CD8-positive, alpha-beta memory T cell (primary cell): ENCODE measurements around the gene COPZ1. TPM values are rescaled to one million over a fixed set of nuclear protein-coding genes. Genes with fewer than 3 reads are reported as not detected.
"Not testable (repeated sequence)": the region's sequence is repeated elsewhere in the genome, so short reads cannot be mapped to it uniquely, and the experiment has no call there.

ENCODE experiments used
- CTCF ChIA-PET: fragments of 350-600 bp; sonication (Branson Sonifier 250); formaldehyde crosslinking; loops from one replicate; lab custom pipeline; 2021; ENCODE audit warnings: antibody characterized with exemption; lab: Charles Lee
- POLR2A ChIA-PET: fragments of 350-600 bp; sonication (Branson Sonifier 250); formaldehyde crosslinking; loops from one replicate; lab custom pipeline; 2021; ENCODE audit warnings: antibody characterized with exemption; lab: Charles Lee
- DNase-seq, 5 donors: peaks; one replicate each; pipeline versions ENCODE4 v3.0.0 to v3.0.0-alpha.2; 2020 to 2022; ENCODE audit warnings: mixed read lengths in 1 of 5
- H3K27ac ChIP-seq: one replicate; pipeline ENCODE4 v1.7.0; 2013; ENCODE audit warnings: low read depth, mild to moderate bottlenecking, low read length, moderate library complexity
- H3K27me3 ChIP-seq: 2 replicates; pipeline ENCODE4 v1.7.0; 2013; ENCODE audit warnings: low read length, mild to moderate bottlenecking; ENCODE audit not compliant: insufficient read depth, poor library complexity, severe bottlenecking
- H3K36me3 ChIP-seq: 2 replicates; pipeline ENCODE4 v1.7.0; 2013; ENCODE audit warnings: mild to moderate bottlenecking, low read length, moderate library complexity; ENCODE audit not compliant: insufficient read depth
- H3K4me1 ChIP-seq: 2 replicates; pipeline ENCODE4 v1.7.0; 2013; ENCODE audit warnings: mild to moderate bottlenecking, low read length, moderate library complexity; ENCODE audit not compliant: insufficient read depth
- H3K4me3 ChIP-seq: 2 replicates; pipeline ENCODE4 v1.7.0; 2013; ENCODE audit warnings: mild to moderate bottlenecking, low read length
- H3K9me3 ChIP-seq: 2 replicates; pipeline ENCODE4 v1.7.0; 2013; ENCODE audit warnings: mild to moderate bottlenecking, low read length
- H3K27ac Mint-ChIP-seq, 8 donors: one replicate each; pipeline ENCODE4 v1.8.0; 2020 to 2021; ENCODE audit warnings: mixed read lengths in 8 of 8, mild to moderate bottlenecking in 6 of 8, inconsistent platforms in 3 of 8, moderate library complexity in 3 of 8
- H3K27me3 Mint-ChIP-seq, 2 donors: one replicate each; pipeline ENCODE4 v1.8.0; 2020 to 2021; ENCODE audit warnings: mixed read lengths in 2 of 2, mild to moderate bottlenecking in 1 of 2, moderate library complexity in 1 of 2
- H3K36me3 Mint-ChIP-seq, 3 donors: one replicate each; pipeline ENCODE4 v1.8.0; 2020 to 2021; ENCODE audit warnings: mixed read lengths in 3 of 3, inconsistent platforms in 1 of 3, mild to moderate bottlenecking in 1 of 3
- H3K4me1 Mint-ChIP-seq, 3 donors: one replicate each; pipeline ENCODE4 v1.8.0; 2020 to 2021; ENCODE audit warnings: mixed read lengths in 3 of 3, inconsistent platforms in 1 of 3, mild to moderate bottlenecking in 1 of 3
- H3K4me3 Mint-ChIP-seq, 7 donors: one replicate each; pipeline ENCODE4 v1.8.0; 2020 to 2021; ENCODE audit warnings: mixed read lengths in 7 of 7, mild to moderate bottlenecking in 6 of 7, moderate library complexity in 4 of 7, inconsistent platforms in 2 of 7
- H3K9me3 Mint-ChIP-seq, 5 donors: one replicate each; pipeline ENCODE4 v1.8.0; 2020 to 2022; ENCODE audit warnings: mixed read lengths in 5 of 5, mild to moderate bottlenecking in 3 of 5, moderate library complexity in 2 of 5, inconsistent platforms in 1 of 5
- polyA plus RNA-seq: library from polyadenylated mRNA; unstranded; fragments of 300-500 nt; fragmentation: Illumina TruSeq; gene quantifications from one replicate; pipeline ENCODE4 v1.2.3, GENCODE V29; 2021
- total RNA-seq, 2 experiments: library from RNA; stranded (reverse); gene quantifications; one replicate each; pipeline ENCODE4 v1.2.3, GENCODE V29; 2021

Gene COPZ1
- total and polyA plus RNA-seq, 3 experiments from 2014 or later, result 112 to 158 (median 115) TPM

DNA sequence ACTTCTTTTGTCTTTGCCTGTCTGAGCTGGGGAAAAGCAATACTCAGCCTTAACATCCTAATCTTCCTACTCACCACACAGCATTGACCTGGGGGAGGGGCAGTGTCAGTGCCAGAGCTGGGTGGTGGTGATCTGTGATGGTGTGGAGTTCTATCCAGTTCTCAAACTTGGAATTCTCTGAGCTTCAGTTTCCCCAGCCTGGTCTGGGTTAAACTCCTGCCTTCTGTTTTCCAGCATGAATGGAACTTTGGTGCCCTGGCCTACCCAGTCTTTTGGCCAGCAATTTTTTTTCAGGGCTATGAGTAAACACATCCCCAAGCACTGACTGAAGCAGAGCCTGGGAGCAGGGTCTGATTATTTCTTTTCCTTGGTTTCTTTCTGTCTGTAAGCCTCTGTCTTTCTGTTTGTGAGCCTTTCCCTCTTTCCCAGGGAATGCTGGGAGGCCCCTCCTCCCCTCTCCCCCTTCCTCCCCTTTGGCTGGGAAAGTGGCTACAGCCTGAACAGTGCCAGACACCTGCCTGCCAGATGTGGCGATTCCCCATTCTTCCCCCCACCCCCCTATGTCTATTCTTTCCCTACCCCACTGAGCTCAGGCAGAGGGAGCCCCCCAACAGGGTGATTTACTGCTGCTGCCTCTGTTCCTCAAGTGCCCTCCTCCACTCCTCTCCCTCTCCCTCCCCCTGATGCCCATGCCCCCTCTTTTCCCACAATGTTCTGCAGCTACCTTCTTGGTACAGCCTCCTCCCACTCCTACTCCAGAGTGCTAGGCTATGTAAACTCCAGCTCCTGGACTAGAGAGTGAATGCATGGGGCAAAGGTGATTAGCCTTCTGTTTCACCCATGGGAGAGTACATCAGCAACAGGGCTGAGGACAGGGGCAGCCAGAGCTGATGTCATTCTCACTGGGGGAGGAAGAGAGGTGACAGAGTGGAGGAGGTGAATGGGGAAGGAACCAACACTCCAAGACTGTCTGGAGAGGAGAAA, 28.3 kb downstream of the COPZ1 start:
- Mint-ChIP-seq H3K27ac (peak overlapping the region in 3 of 8 donors; percentile 17 to 58 (median 17)), H3K9me3 (no peaks in the 10 kb centered on the region), H3K4me1 (peaks cover 10 to 13% (median 12%) of the 10 kb centered on the region in 3 donors), H3K27me3 (peaks cover 0 to 2% of the 10 kb centered on the region in 2 donors), H3K36me3 (peaks cover 7 to 41% (median 21%) of the 10 kb centered on the region in 3 donors), H3K4me3 (no peak overlapping the region)
- CTCF ChIA-PET, result interaction anchor here (1.0 to 1.6 kb wide), 4 partner anchors 10 to 78 kb away, joined by 3 to 6 read pairs (median 4); no protein-coding TSS in a partner anchor
- H3K36me3 ChIP-seq, result peaks cover 23% of the 10 kb centered on the region
- no peak for DNase-seq
- H3K9me3 ChIP-seq, result no peaks in the 10 kb centered on the region
- H3K4me3 ChIP-seq, result no peak overlapping the region
- H3K27me3 ChIP-seq, result no peaks in the 10 kb centered on the region
- POLR2A ChIA-PET, result no interaction called here
- H3K4me1 ChIP-seq, result peaks cover 21% of the 10 kb centered on the region
- H3K27ac ChIP-seq, result peak overlapping the region; percentile 7

GRCh38 chr12:54354271-54354670, 29.3 kb downstream of the COPZ1 start:
- CTCF ChIA-PET, H3K27ac Mint-ChIP-seq, H3K4me3 Mint-ChIP-seq, DNase-seq, H3K9me3 Mint-ChIP-seq, H3K27ac ChIP-seq, POLR2A ChIA-PET, H3K4me3 ChIP-seq, H3K27me3 ChIP-seq, H3K9me3 ChIP-seq, H3K27me3 Mint-ChIP-seq: not testable (repeated sequence)
- peaks cover 10 to 13% (median 12%) of the 10 kb centered on the region in 3 donors for H3K4me1 Mint-ChIP-seq
- Histone ChIP-seq H3K36me3 (peaks cover 16% of the 10 kb centered on the region), H3K4me1 (peaks cover 22% of the 10 kb centered on the region)
- H3K36me3 Mint-ChIP-seq, result peaks cover 7 to 31% (median 19%) of the 10 kb centered on the region in 3 donors

- peaks cover 6% of the 10 kb centered on the region for H3K36me3 ChIP-seq
- peak overlapping the region in 5 of 8 donors; percentile 2 to 88 (median 33) for H3K27ac Mint-ChIP-seq
Measured at GRCh38 chr12:54355104-54355815, 30.3 kb downstream of the COPZ1 start.

DNA sequence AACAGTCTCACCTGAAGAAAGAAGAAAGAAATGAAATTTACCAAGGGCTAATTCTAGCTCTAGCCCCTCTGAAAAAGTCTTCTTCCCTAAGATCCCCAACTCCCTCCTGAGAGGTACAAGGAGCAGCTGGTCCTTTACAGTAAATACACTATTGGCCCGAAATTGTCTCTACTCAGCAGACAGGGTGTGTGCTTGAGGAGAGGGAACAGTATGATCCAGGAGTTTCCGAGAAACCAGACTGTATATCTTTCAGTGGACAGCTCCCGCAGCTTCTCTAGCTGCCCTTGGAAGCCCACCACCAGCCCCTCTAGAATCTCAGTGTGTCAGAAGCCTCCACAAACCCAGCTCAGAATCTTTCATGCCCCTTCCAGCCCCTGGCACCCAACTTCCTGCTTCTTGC, 31.3 kb downstream of the COPZ1 start:
- peak overlapping the region in 2 of 7 donors; percentile 58 to 59 for H3K4me3 Mint-ChIP-seq
- peaks cover 0 to 13% (median 6%) of the 10 kb centered on the region in 3 donors for H3K36me3 Mint-ChIP-seq
- Histone ChIP-seq H3K27ac (peak overlapping the region; percentile 2), H3K27me3 (no peaks in the 10 kb centered on the region), H3K9me3 (no peaks in the 10 kb centered on the region), H3K36me3 (peaks cover 4% of the 10 kb centered on the region), H3K4me1 (peaks cover 29% of the 10 kb centered on the region), H3K4me3 (no peak overlapping the region)
- ChIA-PET POLR2A (no interaction called here), CTCF (interaction anchor here (0.8 to 7.6 kb wide), 2 partner anchors 21 to 142 kb away, joined by 3 to 48 read pairs; no protein-coding TSS in a partner anchor)
- peaks cover 13 to 16% (median 16%) of the 10 kb centered on the region in 3 donors for H3K4me1 Mint-ChIP-seq
- DNase-seq, result no peak
- no peaks in the 10 kb centered on the region for H3K9me3 Mint-ChIP-seq
- peak overlapping the region in 3 of 8 donors; percentile 47 to 64 (median 61) for H3K27ac Mint-ChIP-seq
- peaks cover 0 to 2% of the 10 kb centered on the region in 2 donors for H3K27me3 Mint-ChIP-seq

More at GRCh38 chr12:54355104-54355815, 30.3 kb downstream of the COPZ1 start:
- peaks cover 6 to 23% (median 14%) of the 10 kb centered on the region in 3 donors for H3K36me3 Mint-ChIP-seq
- peaks cover 11 to 13% (median 13%) of the 10 kb centered on the region in 3 donors for H3K4me1 Mint-ChIP-seq
- no peak overlapping the region for H3K4me3 ChIP-seq
- peaks cover 29% of the 10 kb centered on the region for H3K4me1 ChIP-seq
- H3K9me3 ChIP-seq, result no peaks in the 10 kb centered on the region
- CTCF ChIA-PET, result interaction anchor here (7.6 kb wide), 1 partner anchor 20 kb away, joined by 48 read pairs; no protein-coding TSS in a partner anchor
- H3K27me3 ChIP-seq, result no peaks in the 10 kb centered on the region
- no peaks in the 10 kb centered on the region for H3K9me3 Mint-ChIP-seq
- H3K27ac ChIP-seq, result no peak overlapping the region
- POLR2A ChIA-PET, result no interaction called here
- peaks cover 0 to 2% of the 10 kb centered on the region in 2 donors for H3K27me3 Mint-ChIP-seq
- H3K4me3 Mint-ChIP-seq, result no peak overlapping the region
- DNase-seq, result no peak

- Mint-ChIP-seq H3K36me3 (peaks cover 0 to 6% (median 0%) of the 10 kb centered on the region in 3 donors), H3K27me3 (peaks cover 0 to 2% of the 10 kb centered on the region in 2 donors), H3K9me3 (no peaks in the 10 kb centered on the region), H3K27ac (peak overlapping the region in 4 of 8 donors; percentile 2 to 86 (median 42)), H3K4me3 (peak overlapping the region in 1 of 7 donors; percentile 59), H3K4me1 (peaks cover 9 to 11% (median 11%) of the 10 kb centered on the region in 3 donors)
- H3K27ac ChIP-seq, result peak overlapping the region; percentile 14
- H3K36me3 ChIP-seq, result peaks cover 4% of the 10 kb centered on the region
- POLR2A ChIA-PET, result no interaction called here
- peaks cover 24% of the 10 kb centered on the region for H3K4me1 ChIP-seq
- CTCF ChIA-PET, result interaction anchor here (1.2 to 7.6 kb wide), 3 partner anchors 21 to 47 kb away, joined by 3 to 48 read pairs (median 14); no protein-coding TSS in a partner anchor
- H3K27me3 ChIP-seq, result no peaks in the 10 kb centered on the region
- no peaks in the 10 kb centered on the region for H3K9me3 ChIP-seq
- no peak for DNase-seq
- no peak overlapping the region for H3K4me3 ChIP-seq
Measured at GRCh38 chr12:54356951-54357356, 32.0 kb downstream of the COPZ1 start.

GRCh38 chr12:54357506-54358190, 32.7 kb downstream of the COPZ1 start:
- peaks cover 2% of the 10 kb centered on the region for H3K36me3 ChIP-seq
- peak overlapping the region; percentile 80 for H3K4me3 ChIP-seq
- peak overlapping the region in 3 of 8 donors; percentile 2 to 86 (median 77) for H3K27ac Mint-ChIP-seq
- peak overlapping the region; percentile 14 for H3K27ac ChIP-seq
- no peak for DNase-seq
- POLR2A ChIA-PET, result interaction anchor here (2.3 kb wide), 1 partner anchor 77 kb away, joined by 29 read pairs; the partner anchor contains the start of genes CBX5 and HNRNPA1
- no peaks in the 10 kb centered on the region for H3K27me3 ChIP-seq
- H3K4me1 Mint-ChIP-seq, result peaks cover 4 to 6% (median 4%) of the 10 kb centered on the region in 3 donors
- H3K9me3 Mint-ChIP-seq, result no peaks in the 10 kb centered on the region
- no peaks in the 10 kb centered on the region for H3K9me3 ChIP-seq
- CTCF ChIA-PET, result interaction anchor here (1.2 to 7.6 kb wide), 4 partner anchors 22 to 46 kb away, joined by 3 to 48 read pairs (median 14); partner anchors contain the start of gene COPZ1
- H3K36me3 Mint-ChIP-seq, result no peaks in the 10 kb centered on the region
- H3K4me3 Mint-ChIP-seq, result peak overlapping the region in 3 of 7 donors; percentile 6 to 66 (median 48)
- H3K4me1 ChIP-seq, result peaks cover 19% of the 10 kb centered on the region
- peaks cover 0 to 2% of the 10 kb centered on the region in 2 donors for H3K27me3 Mint-ChIP-seq
